KMS-11 (cell line): ENCODE measurements around the gene COL16A1.

Source experiments
- H2AFZ ChIP-seq: fragments of 200-600 bp; sonication (generic); 2 replicates; pipeline ENCODE4 v1.6.1; 2016; ENCODE audit warnings: antibody characterized with exemption, mixed run types, low read depth
- H3K27ac ChIP-seq: fragments of 200-600 bp; sonication (generic); 2 replicates; pipeline ENCODE4 v1.6.1; 2016; ENCODE audit warnings: mild to moderate bottlenecking, mixed run types
- H3K27me3 ChIP-seq: fragments of 200-600 bp; sonication (generic); 2 replicates; pipeline ENCODE4 v1.6.1; 2017; ENCODE audit warnings: mild to moderate bottlenecking, low read depth, mixed run types, moderate library complexity; ENCODE audit not compliant: insufficient read depth
- H3K36me3 ChIP-seq: fragments of 200-600 bp; sonication (generic); 2 replicates; pipeline ENCODE4 v1.6.1; 2017; ENCODE audit warnings: mild to moderate bottlenecking, mixed run types; ENCODE audit not compliant: insufficient read depth
- H3K4me1 ChIP-seq: fragments of 200-600 bp; sonication (generic); 2 replicates; pipeline ENCODE4 v1.6.1; 2016; ENCODE audit warnings: mild to moderate bottlenecking, low read depth, mixed run types; ENCODE audit not compliant: poor library complexity, severe bottlenecking
- H3K4me2 ChIP-seq: fragments of 200-600 bp; sonication (generic); 2 replicates; pipeline ENCODE4 v1.7.0; 2016; ENCODE audit warnings: mild to moderate bottlenecking, mixed run types
- H3K4me3 ChIP-seq: fragments of 200-600 bp; sonication (generic); IDR thresholded peaks from 2 replicates; pipeline ENCODE4 v1.6.1; 2017; ENCODE audit warnings: low read depth, low read length, mixed read lengths; ENCODE audit not compliant: insufficient read depth
- H3K79me2 ChIP-seq: fragments of 200-600 bp; sonication (generic); 2 replicates; pipeline ENCODE4 v1.6.1; 2016; ENCODE audit warnings: low read depth, mixed run types; ENCODE audit not compliant: insufficient read depth
- H3K9ac ChIP-seq: fragments of 200-600 bp; sonication (generic); 2 replicates; pipeline ENCODE4 v1.6.1; 2016; ENCODE audit warnings: mild to moderate bottlenecking, mixed run types
- H4K20me1 ChIP-seq: fragments of 200-600 bp; sonication (generic); 2 replicates; pipeline ENCODE4 v1.6.1; 2016; ENCODE audit warnings: mild to moderate bottlenecking, mixed run types; ENCODE audit not compliant: insufficient read depth
- CTCF ChIP-seq: fragments of 200-600 bp; sonication (generic); conservative IDR thresholded peaks from 2 replicates; pipeline ENCODE4 v1.6.1; 2017; ENCODE audit warnings: low read depth, mild to moderate bottlenecking, antibody characterized with exemption, low read length, moderate library complexity, mixed read lengths

COL16A1 gene

GRCh38 chr1:31672986-31673385 lies 30.8 kb downstream of the COL16A1 start:
- Histone ChIP-seq H2AFZ (no peak overlapping the region), H4K20me1 (no peaks in the 10 kb centered on the region), H3K9ac (no peak overlapping the region), H3K27ac (no peak overlapping the region), H3K36me3 (no peaks in the 10 kb centered on the region), H3K4me2 (no peak overlapping the region), H3K27me3 (peaks cover 29% of the 10 kb centered on the region; the same call in 1 of the 2 replicates), H3K79me2 (no peaks in the 10 kb centered on the region), H3K4me3 (no peak overlapping the region), H3K4me1 (peaks cover 10% of the 10 kb centered on the region)
- TF ChIP-seq CTCF = no peak

GRCh38 chr1:31671561-31672201 lies 32.1 kb downstream of the COL16A1 start:
- Histone ChIP-seq H4K20me1 (no peaks in the 10 kb centered on the region), H3K4me3 (no peak overlapping the region), H3K27me3 (peaks cover 27% of the 10 kb centered on the region; the same call in 1 of the 2 replicates), H3K79me2 (no peaks in the 10 kb centered on the region), H3K27ac (no peak overlapping the region), H3K9ac (no peak overlapping the region), H3K4me2 (no peak overlapping the region), H3K4me1 (peaks cover 10% of the 10 kb centered on the region), H3K36me3 (no peaks in the 10 kb centered on the region), H2AFZ (no peak overlapping the region)
- no peak for TF ChIP-seq CTCF

- peaks cover 10% of the 10 kb centered on the region for H3K4me1 ChIP-seq
Measured at GRCh38 chr1:31671147-31671546, 32.7 kb downstream of the COL16A1 start.

GRCh38 chr1:31670593-31670964 lies 33.2 kb downstream of the COL16A1 start:
- TF ChIP-seq CTCF = no peak
- Histone ChIP-seq H4K20me1 (no peaks in the 10 kb centered on the region), H3K9ac (no peak overlapping the region), H3K79me2 (no peaks in the 10 kb centered on the region), H3K4me1 (peaks cover 10% of the 10 kb centered on the region), H3K4me3 (no peak overlapping the region), H2AFZ (peak overlapping the region; percentile 65; the same call in 1 of the 2 replicates), H3K27ac (no peak overlapping the region), H3K27me3 (peaks cover 25% of the 10 kb centered on the region; the same call in 1 of the 2 replicates), H3K36me3 (no peaks in the 10 kb centered on the region), H3K4me2 (peak overlapping the region; percentile 69; the same call in 1 of the 2 replicates)

More at GRCh38 chr1:31671147-31671546, 32.7 kb downstream of the COL16A1 start:
- H4K20me1 ChIP-seq = no peaks in the 10 kb centered on the region
- H3K79me2 ChIP-seq = no peaks in the 10 kb centered on the region
- H3K27me3 ChIP-seq = peaks cover 25% of the 10 kb centered on the region; the same call in 1 of the 2 replicates
- H3K9ac ChIP-seq = no peak overlapping the region
- no peak overlapping the region for H2AFZ ChIP-seq
- TF ChIP-seq CTCF = no peak
- H3K4me2 ChIP-seq = no peak overlapping the region
- H3K36me3 ChIP-seq = no peaks in the 10 kb centered on the region
- no peak overlapping the region for H3K27ac ChIP-seq
- no peak overlapping the region for H3K4me3 ChIP-seq
